Left kidney (tissue), 2 donors: ENCODE measurements around the gene TRMT11. TPM values are rescaled to one million over a fixed set of nuclear protein-coding genes. Genes with fewer than 3 reads are reported as not detected.
"Not testable (repeated sequence)": the region's sequence is repeated elsewhere in the genome, so short reads cannot be mapped to it uniquely, and the experiment has no call there.

Source experiments
- DNase-seq: peaks from one replicate; pipeline ENCODE4 v3.0.0-alpha.2; 2013
- polyA plus RNA-seq: library from polyadenylated mRNA; unstranded; fragments of 120-200 nt; gene quantifications from one replicate; pipeline ENCODE4 v1.2.1, GENCODE V29; 2013; ENCODE audit not compliant: insufficient read length

Gene TRMT11
- polyA plus RNA-seq, 1 donor = 33.0 TPM

- DNase-seq = no peak
Observed at GRCh38 chr6:125955973-125956372, 30.4 kb upstream of the TRMT11 start.

GRCh38 chr6:125956506-125957390 lies 29.6 kb upstream of the TRMT11 start, which contains the start of gene HINT3:
HINT3 (plus strand) TSS chr6:125956770; CDS start chr6:125956978, 208 bp downstream.
- peak; percentile 98 for DNase-seq

GRCh38 chr6:125957391-125957693 lies 29.0 kb upstream of the TRMT11 start:
- no peak for DNase-seq

GRCh38 chr6:125957845-125958244 lies 28.5 kb upstream of the TRMT11 start:
- peak; percentile 60 for DNase-seq

GRCh38 chr6:125959041-125959440 lies 27.3 kb upstream of the TRMT11 start:
- no peak for DNase-seq

- DNase-seq = no peak
Observed at GRCh38 chr6:125961117-125961516, 25.2 kb upstream of the TRMT11 start.

GRCh38 chr6:125962900-125963497 lies 23.3 kb upstream of the TRMT11 start:
- DNase-seq = no peak

- no peak for DNase-seq
Observed at GRCh38 chr6:125963817-125964216, 22.5 kb upstream of the TRMT11 start.

GRCh38 chr6:125966569-125966968 lies 19.8 kb upstream of the TRMT11 start:
- DNase-seq = no peak

- DNase-seq = no peak
Observed at GRCh38 chr6:125968493-125968892, 17.8 kb upstream of the TRMT11 start.

- DNase-seq = no peak
Observed at GRCh38 chr6:125970760-125971159, 15.6 kb upstream of the TRMT11 start.

GRCh38 chr6:125972478-125972877 lies 13.9 kb upstream of the TRMT11 start:
- DNase-seq = not testable (repeated sequence)

GRCh38 chr6:125974214-125974866 lies 12.0 kb upstream of the TRMT11 start:
- DNase-seq = peak; percentile 33

GRCh38 chr6:125979101-125979500 lies 7.2 kb upstream of the TRMT11 start:
- no peak for DNase-seq

- DNase-seq = no peak
Observed at GRCh38 chr6:125981571-125982185, 4.7 kb upstream of the TRMT11 start.

GRCh38 chr6:125983246-125983945 lies 2.9 kb upstream of the TRMT11 start:
- no peak for DNase-seq

GRCh38 chr6:125984311-125984710 lies 2.0 kb upstream of the TRMT11 start:
- DNase-seq = no peak

- DNase-seq = no peak
Observed at GRCh38 chr6:125985522-125985921, 818 bp upstream of the TRMT11 start.

GRCh38 chr6:125985979-125986300 lies 400 bp upstream of the TRMT11 start:
- DNase-seq = no peak

- DNase-seq = peak; percentile 35
Observed at GRCh38 chr6:125987026-125987617, 782 bp downstream of the TRMT11 start.

- DNase-seq = no peak
Observed at GRCh38 chr6:125988280-125988679, 1.9 kb downstream of the TRMT11 start.

- DNase-seq = no peak
Observed at GRCh38 chr6:125989631-125990030, 3.3 kb downstream of the TRMT11 start.
